ENCODE measurements around the gene RNF167. TPM values are rescaled to one million over a fixed set of nuclear protein-coding genes. Genes with fewer than 3 reads are reported as not detected.

Gene RNF167
- total and polyA plus RNA-seq, 2 of the 13 experiments (the other 11 are each of a cell fraction or from before 2014, with no cell fraction given), result 44.1 to 45.4 TPM

GRCh38 chr17:4908711-4909496 is 31.2 kb upstream of the RNF167 start (continued):
- TF ChIP-seq RNF219 (CRISPR knock-in tag; IDR thresholded peaks at IDR 0.05), result no peak
- no peak for TF ChIP-seq ZNF776 (CRISPR knock-in tag; IDR thresholded peaks at IDR 0.05)
- TF ChIP-seq AGO1 (IDR thresholded peaks at IDR 0.05; ENCODE audit: low read depth, low read length, poor library complexity, severe bottlenecking), result peak; percentile 32
- TF ChIP-seq ZNF660 (CRISPR knock-in tag; IDR thresholded peaks at IDR 0.05; ENCODE audit: borderline replicate concordance, low read depth), result no peak
- no peak for TF ChIP-seq ZNF7 (CRISPR knock-in tag; IDR thresholded peaks at IDR 0.05)
- no peak for TF ChIP-seq POGK (CRISPR knock-in tag; conservative IDR thresholded peaks at IDR 0.05)
- no peak for TF ChIP-seq SNAI1 (CRISPR knock-in tag; IDR thresholded peaks at IDR 0.05; ENCODE audit: borderline replicate concordance)
- no peak for TF ChIP-seq NONO (IDR thresholded peaks at IDR 0.05)
- TF ChIP-seq NONO (CRISPR knock-in tag; conservative IDR thresholded peaks at IDR 0.05), result peak; percentile 86
- no peak for TF ChIP-seq ZNF180 (CRISPR knock-in tag; IDR thresholded peaks at IDR 0.05; ENCODE audit: borderline replicate concordance, low read depth)
- TF ChIP-seq PHF5A (CRISPR knock-in tag; IDR thresholded peaks at IDR 0.05; ENCODE audit: low read depth, unreplicated experiment), result peak; percentile 51
- TF ChIP-seq BATF2 (CRISPR knock-in tag; IDR thresholded peaks at IDR 0.05), result 0 out of 2 replicates have a peak, but pooled peaks have one; percentile 40
- TF ChIP-seq GATAD2A (CRISPR knock-in tag; IDR thresholded peaks at IDR 0.05), result peak; percentile 35; the same call in 1 of the 2 replicates
- TF ChIP-seq JARID2 (CRISPR knock-in tag; IDR thresholded peaks at IDR 0.05; ENCODE audit: insufficient replicate concordance), result no peak
- no peak for TF ChIP-seq HOXA9 (CRISPR knock-in tag; IDR thresholded peaks at IDR 0.05; ENCODE audit: borderline replicate concordance)
- TF ChIP-seq TSC22D2 (CRISPR knock-in tag; IDR thresholded peaks at IDR 0.05; ENCODE audit: borderline replicate concordance), result no peak
- TF ChIP-seq KAT7 (CRISPR knock-in tag; IDR thresholded peaks at IDR 0.05; ENCODE audit: borderline replicate concordance), result no peak; the same call in 1 of the 2 replicates
- 0 out of 4 replicates have a peak, but pooled peaks of 1 of the 2 experiments have one; percentile 42 for TF ChIP-seq KLF16 (CRISPR knock-in tag; IDR thresholded peaks at IDR 0.05)
- no peak for TF ChIP-seq HCFC1 (IDR thresholded peaks at IDR 0.05; ENCODE audit: low read depth, low read length)
- no peak for TF ChIP-seq POLR2AphosphoS2 (IDR thresholded peaks at IDR 0.05; ENCODE audit: low read depth, low read length)
- 0 out of 2 replicates have a peak, but pooled peaks have one; percentile 11 for TF ChIP-seq ZBTB39 (CRISPR knock-in tag; IDR thresholded peaks at IDR 0.05)
- no peak for TF ChIP-seq KDM6A (CRISPR knock-in tag; IDR thresholded peaks at IDR 0.05; ENCODE audit: low read depth)
- peak; percentile 26; the same call in 1 of the 2 replicates for TF ChIP-seq ZNF264 (CRISPR knock-in tag; IDR thresholded peaks at IDR 0.05)

All from HepG2 (cell line).